GM12878 (cell line): Measurements from ENCODE around the gene C19orf33. TPM values are rescaled to one million over a fixed set of nuclear protein-coding genes. Genes with fewer than 3 reads are reported as not detected.

Experiments
- ATAC-seq: fragments of 200-7000 bp; cut with Tn5 transposase; 3 replicates; pipeline ENCODE4 v1.9.1; 2020; ENCODE audit warnings: mild to moderate bottlenecking, moderate library complexity
- BruUV-seq: library from RNA; stranded (reverse); fragments of 400-500 nt; replicated peaks from 2 replicates; lab custom pipeline; 2021; lab: Mats Ljungman, UMichigan
- CTCF ChIA-PET: fragments of 300-600 bp; sonication (Branson Sonifier 250); formaldehyde crosslinking; extraction: SDS; loops from one replicate; lab custom pipeline; 2021; ENCODE audit warnings: inconsistent platforms; lab: Yijun Ruan, JAX
- POLR2A ChIA-PET: fragments of 350-600 bp; formaldehyde crosslinking; extraction: SDS; loops from one replicate; lab custom pipeline; 2021; ENCODE audit warnings: inconsistent platforms; lab: Charles Lee
- RAD21 ChIA-PET: fragments of 300-600 bp; sonication (Branson Sonifier 250); formaldehyde crosslinking; loops from one replicate; lab custom pipeline; 2023; ENCODE audit warnings: antibody characterized with exemption; ENCODE audit not compliant: unreplicated experiment; lab: Charles Lee
- SMC1A ChIA-PET: fragments of 300-600 bp; sonication (Branson Sonifier 250); formaldehyde crosslinking; loops from one replicate; lab custom pipeline; 2023; ENCODE audit not compliant: unreplicated experiment, uncharacterized antibody; lab: Charles Lee
- DNase-seq: peaks from one replicate; pipeline ENCODE4 v3.0.0-alpha.2; 2011; ENCODE audit warnings: low read depth, low spot score
- FAIRE-seq: peaks from 3 replicates; lab custom pipeline; 2011; peaks lifted over from hg19 to GRCh38; lab: Jason Lieb, UNC
- H2AFZ ChIP-seq: 2 replicates; pipeline ENCODE4 v1.6.0; 2011; ENCODE audit warnings: low read depth, low read length, control low read depth; ENCODE audit not compliant: control insufficient read depth
- H3K27ac ChIP-seq: 2 replicates; pipeline ENCODE4 v1.5.1; 2011; ENCODE audit warnings: control low read depth; ENCODE audit not compliant: control insufficient read depth, insufficient read depth
- H3K27me3 ChIP-seq, 2 experiments: replicated peaks in 1 of 2; 2 replicates each; pipeline versions ENCODE4 v1.6.0 to v1.6.1; 2011; ENCODE audit warnings: low read length in 1 of 2; ENCODE audit not compliant: control insufficient read depth in 2 of 2, insufficient read depth in 2 of 2
- H3K36me3 ChIP-seq, 2 experiments: 2 replicates each; pipeline ENCODE4 v1.5.1; 2011; ENCODE audit warnings: low read length in 1 of 2; ENCODE audit not compliant: control insufficient read depth in 2 of 2, insufficient read depth in 2 of 2
- H3K4me1 ChIP-seq: 2 replicates; pipeline ENCODE4 v1.6.1; 2011; ENCODE audit warnings: mild to moderate bottlenecking, low read length, moderate library complexity, mixed read lengths; ENCODE audit not compliant: control insufficient read depth, insufficient read depth
- H3K4me2 ChIP-seq: 2 replicates; pipeline ENCODE4 v1.6.0; 2011; ENCODE audit warnings: control low read depth; ENCODE audit not compliant: control insufficient read depth, insufficient read depth
- H3K4me3 ChIP-seq: fragments of 200-600 bp; sonication (generic); 2 replicates; pipeline ENCODE4 v1.5.1; 2016
- H3K79me2 ChIP-seq: 2 replicates; pipeline ENCODE4 v1.6.0; 2011; ENCODE audit warnings: low read length; ENCODE audit not compliant: control insufficient read depth, insufficient read depth
- H3K9ac ChIP-seq: 2 replicates; pipeline ENCODE4 v1.8.0; 2011; ENCODE audit warnings: low read length, control low read depth, mixed read lengths; ENCODE audit not compliant: control insufficient read depth, insufficient read depth
- H3K9me3 ChIP-seq: replicated peaks from 3 replicates; pipeline ENCODE4 v1.5.1; 2011; ENCODE audit warnings: mild to moderate bottlenecking, low read length; ENCODE audit not compliant: control insufficient read depth, insufficient read depth
- H4K20me1 ChIP-seq: 2 replicates; pipeline ENCODE4 v1.6.0; 2011; ENCODE audit not compliant: control insufficient read depth, insufficient read depth
- JUNB ChIP-seq: IDR thresholded peaks from 2 replicates; pipeline ENCODE4 v1.6.1; 2016; ENCODE audit warnings: antibody characterized with exemption, mild to moderate bottlenecking
- KLF5 ChIP-seq: fragments of 450-650 bp; IDR thresholded peaks from 2 replicates; pipeline ENCODE4 v1.6.1; 2014; ENCODE audit warnings: mild to moderate bottlenecking; ENCODE audit not compliant: partially characterized antibody
- SRF ChIP-seq, 2 experiments: IDR thresholded peaks; 2 replicates each; pipeline ENCODE4 v1.6.1; 2011; ENCODE audit warnings: low read depth in 2 of 2, low read length in 2 of 2, mild to moderate bottlenecking in 1 of 2, moderate library complexity in 1 of 2
- WGBS: methylation state at CpG from one replicate; pipeline ENCODE4 v1.1.6; 2016; ENCODE audit warnings: low lambda C conversion rate; ENCODE audit not compliant: insufficient replicate concordance, insufficient coverage; ENCODE audit errors: missing lambda C conversion rate; 5-methylcytosine and 5-hydroxymethylcytosine counted together
- in situ Hi-C: fragments of 300-500 bp; cut with MboI; formaldehyde crosslinking; loops from 9 replicates; pipeline ENCODE4 v1.14.3; 2018; ENCODE audit warnings: mixed read lengths
- intact Hi-C: fragments of 100-400 bp; cut with micrococcal nuclease; formaldehyde crosslinking; loops from one replicate; pipeline ENCODE4 v1.14.2; 2022; ENCODE audit not compliant: unreplicated experiment
- polyA plus RNA-seq, 11 experiments: library from polyadenylated mRNA; depleted of rRNA in 4 of 11; unstranded in 6 of 11; stranded (reverse) in 5 of 11; fragments of >200 nt; fragmentation: Nextera tagmentation in 4 of 11; fragmentation: Illumina TruSeq in 1 of 11; extraction: Ambion mirVana in 4 of 11; extraction: Trizol in 1 of 11; gene quantifications; 1 replicate in 1 of 11; 2 replicates in 10 of 11; pipeline versions ENCODE4 v1.2.1 to v1.2.3, GENCODE V29; 2011 to 2016; ENCODE audit warnings: inconsistent platforms in 2 of 11, missing spikeins in 2 of 11, low read depth in 1 of 11
- total RNA-seq, 4 experiments: library from RNA; depleted of rRNA in 3 of 4; stranded (reverse); fragments of >200 nt in 3 of 4; fragmentation: Illumina TruSeq in 1 of 4; extraction: Trizol in 1 of 4; gene quantifications; 2 replicates each; pipeline versions ENCODE4 v1.2.1 to v1.2.3, GENCODE V29; 2013 to 2021
- TF ChIP-seq, protein P1 (sequence below): IDR thresholded peaks from 2 replicates; pipeline ENCODE4 v1.6.1; 2012; ENCODE audit warnings: low read depth, low read length, improper control_type of control experiment
- TF ChIP-seq, protein P2 (sequence below): IDR thresholded peaks from 2 replicates; pipeline ENCODE4 v1.6.1; 2012; ENCODE audit warnings: improper control_type of control experiment, low read depth, low read length; ENCODE audit not compliant: insufficient replicate concordance
- TF ChIP-seq, protein P3 (sequence below): IDR thresholded peaks from 2 replicates; pipeline ENCODE4 v1.6.1; 2011; ENCODE audit warnings: mild to moderate bottlenecking, low read depth, low read length, moderate library complexity; ENCODE audit not compliant: insufficient replicate concordance

C19orf33 gene
- total and polyA plus RNA-seq, 10 of the 15 experiments (the other 5 are each of a cell fraction or from before 2014, with no cell fraction given) = 0.28 to 0.45 TPM; not detected in 8

DNA sequence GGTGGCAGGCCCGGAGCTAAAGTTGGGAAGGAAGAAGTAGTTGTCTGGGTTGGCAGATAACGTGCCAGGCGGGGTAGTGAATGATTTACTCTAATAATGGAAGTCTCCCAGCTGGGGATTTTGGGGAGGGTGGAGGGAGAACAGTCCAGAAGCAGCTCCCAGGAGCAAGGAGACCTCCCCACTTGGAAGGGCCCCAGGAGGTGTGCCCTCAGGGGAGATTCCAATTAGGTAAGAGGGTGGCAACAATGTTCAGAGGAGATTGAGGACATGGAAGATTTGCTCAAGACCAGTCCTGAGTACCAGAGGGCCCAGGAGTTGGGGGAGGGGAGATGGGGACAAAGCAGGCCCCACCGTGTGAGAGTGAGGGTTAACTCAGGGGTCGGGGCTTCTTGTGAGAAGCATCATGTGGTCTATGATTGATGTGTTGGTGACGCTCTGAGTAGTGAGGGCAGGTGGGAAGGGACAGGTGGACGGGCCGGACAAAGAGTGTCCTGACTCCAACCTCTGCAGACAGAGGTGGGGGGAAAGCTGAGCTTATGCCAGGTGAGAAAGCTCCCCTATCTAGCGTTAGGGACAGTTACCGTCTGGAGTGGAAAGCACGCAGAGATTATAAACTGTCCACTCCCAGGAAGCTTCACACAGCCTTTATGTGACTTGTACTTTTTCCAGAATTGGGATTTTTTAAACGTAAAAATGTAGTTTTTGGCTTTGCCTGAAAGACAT lies 36.1 kb upstream of the C19orf33 start:
- intact Hi-C loops = no loop called here
- no TSS peak for BruUV-seq
- DNase-seq (no peak), FAIRE-seq (no peak), ATAC-seq (no peak)
- Histone ChIP-seq H2AFZ (no peak overlapping the region), H3K4me3 (no peak overlapping the region), H3K9me3 (no peaks in the 10 kb centered on the region), H3K4me2 (no peak overlapping the region), H3K36me3 (no peaks in the 10 kb centered on the region), H3K4me1 (peaks cover 9% of the 10 kb centered on the region), H3K27me3 (peaks cover 0 to 2% of the 10 kb centered on the region in 2 experiments; a peak in 2 of 4 replicates), H4K20me1 (no peaks in the 10 kb centered on the region), H3K79me2 (no peaks in the 10 kb centered on the region), H3K9ac (no peak overlapping the region), H3K27ac (no peak overlapping the region)
- in situ Hi-C loops = no loop called here
- SMC1A ChIA-PET = no interaction called here
- POLR2A ChIA-PET = no interaction called here
- TF ChIP-seq JUNB (no peak), SRF (IDR thresholded peaks at IDR 0.05; ENCODE audit: low read depth in 2 of 2, low read length in 2 of 2) (no peak), KLF5 (no peak)
- TF ChIP-seq, protein P1, sequence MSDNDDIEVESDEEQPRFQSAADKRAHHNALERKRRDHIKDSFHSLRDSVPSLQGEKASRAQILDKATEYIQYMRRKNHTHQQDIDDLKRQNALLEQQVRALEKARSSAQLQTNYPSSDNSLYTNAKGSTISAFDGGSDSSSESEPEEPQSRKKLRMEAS = no peak
- TF ChIP-seq, protein P2, sequence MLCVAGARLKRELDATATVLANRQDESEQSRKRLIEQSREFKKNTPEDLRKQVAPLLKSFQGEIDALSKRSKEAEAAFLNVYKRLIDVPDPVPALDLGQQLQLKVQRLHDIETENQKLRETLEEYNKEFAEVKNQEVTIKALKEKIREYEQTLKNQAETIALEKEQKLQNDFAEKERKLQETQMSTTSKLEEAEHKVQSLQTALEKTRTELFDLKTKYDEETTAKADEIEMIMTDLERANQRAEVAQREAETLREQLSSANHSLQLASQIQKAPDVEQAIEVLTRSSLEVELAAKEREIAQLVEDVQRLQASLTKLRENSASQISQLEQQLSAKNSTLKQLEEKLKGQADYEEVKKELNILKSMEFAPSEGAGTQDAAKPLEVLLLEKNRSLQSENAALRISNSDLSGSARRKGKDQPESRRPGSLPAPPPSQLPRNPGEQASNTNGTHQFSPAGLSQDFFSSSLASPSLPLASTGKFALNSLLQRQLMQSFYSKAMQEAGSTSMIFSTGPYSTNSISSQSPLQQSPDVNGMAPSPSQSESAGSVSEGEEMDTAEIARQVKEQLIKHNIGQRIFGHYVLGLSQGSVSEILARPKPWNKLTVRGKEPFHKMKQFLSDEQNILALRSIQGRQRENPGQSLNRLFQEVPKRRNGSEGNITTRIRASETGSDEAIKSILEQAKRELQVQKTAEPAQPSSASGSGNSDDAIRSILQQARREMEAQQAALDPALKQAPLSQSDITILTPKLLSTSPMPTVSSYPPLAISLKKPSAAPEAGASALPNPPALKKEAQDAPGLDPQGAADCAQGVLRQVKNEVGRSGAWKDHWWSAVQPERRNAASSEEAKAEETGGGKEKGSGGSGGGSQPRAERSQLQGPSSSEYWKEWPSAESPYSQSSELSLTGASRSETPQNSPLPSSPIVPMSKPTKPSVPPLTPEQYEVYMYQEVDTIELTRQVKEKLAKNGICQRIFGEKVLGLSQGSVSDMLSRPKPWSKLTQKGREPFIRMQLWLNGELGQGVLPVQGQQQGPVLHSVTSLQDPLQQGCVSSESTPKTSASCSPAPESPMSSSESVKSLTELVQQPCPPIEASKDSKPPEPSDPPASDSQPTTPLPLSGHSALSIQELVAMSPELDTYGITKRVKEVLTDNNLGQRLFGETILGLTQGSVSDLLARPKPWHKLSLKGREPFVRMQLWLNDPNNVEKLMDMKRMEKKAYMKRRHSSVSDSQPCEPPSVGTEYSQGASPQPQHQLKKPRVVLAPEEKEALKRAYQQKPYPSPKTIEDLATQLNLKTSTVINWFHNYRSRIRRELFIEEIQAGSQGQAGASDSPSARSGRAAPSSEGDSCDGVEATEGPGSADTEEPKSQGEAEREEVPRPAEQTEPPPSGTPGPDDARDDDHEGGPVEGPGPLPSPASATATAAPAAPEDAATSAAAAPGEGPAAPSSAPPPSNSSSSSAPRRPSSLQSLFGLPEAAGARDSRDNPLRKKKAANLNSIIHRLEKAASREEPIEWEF = no peak
- TF ChIP-seq, protein P3, sequence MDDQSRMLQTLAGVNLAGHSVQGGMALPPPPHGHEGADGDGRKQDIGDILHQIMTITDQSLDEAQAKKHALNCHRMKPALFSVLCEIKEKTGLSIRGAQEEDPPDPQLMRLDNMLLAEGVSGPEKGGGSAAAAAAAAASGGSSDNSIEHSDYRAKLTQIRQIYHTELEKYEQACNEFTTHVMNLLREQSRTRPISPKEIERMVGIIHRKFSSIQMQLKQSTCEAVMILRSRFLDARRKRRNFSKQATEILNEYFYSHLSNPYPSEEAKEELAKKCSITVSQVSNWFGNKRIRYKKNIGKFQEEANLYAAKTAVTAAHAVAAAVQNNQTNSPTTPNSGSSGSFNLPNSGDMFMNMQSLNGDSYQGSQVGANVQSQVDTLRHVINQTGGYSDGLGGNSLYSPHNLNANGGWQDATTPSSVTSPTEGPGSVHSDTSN = no peak
- RAD21 ChIA-PET = no interaction called here
- CTCF ChIA-PET = interaction anchor here (1.0 kb wide), 1 partner anchor 18 kb away, joined by 3 read pairs; no protein-coding TSS in a partner anchor
- WGBS = 41% methylated on average over 12 of the region's 12 CpGs
